GM19452 (cell line): ENCODE measurements around the gene ATP13A2.
A peak's percentile ranks its signal among the peaks of the same experiment; 100 is the strongest.
"Not testable (repeated sequence)": the region's sequence is repeated elsewhere in the genome, so short reads cannot be mapped to it uniquely, and the experiment has no call there.

ENCODE experiments used
- ATAC-seq: cut with Tn5 transposase; IDR thresholded peaks from one replicate; pipeline ENCODE4 v1.9.1; 2021; ENCODE audit not compliant: unreplicated experiment

Gene ATP13A2

DNA sequence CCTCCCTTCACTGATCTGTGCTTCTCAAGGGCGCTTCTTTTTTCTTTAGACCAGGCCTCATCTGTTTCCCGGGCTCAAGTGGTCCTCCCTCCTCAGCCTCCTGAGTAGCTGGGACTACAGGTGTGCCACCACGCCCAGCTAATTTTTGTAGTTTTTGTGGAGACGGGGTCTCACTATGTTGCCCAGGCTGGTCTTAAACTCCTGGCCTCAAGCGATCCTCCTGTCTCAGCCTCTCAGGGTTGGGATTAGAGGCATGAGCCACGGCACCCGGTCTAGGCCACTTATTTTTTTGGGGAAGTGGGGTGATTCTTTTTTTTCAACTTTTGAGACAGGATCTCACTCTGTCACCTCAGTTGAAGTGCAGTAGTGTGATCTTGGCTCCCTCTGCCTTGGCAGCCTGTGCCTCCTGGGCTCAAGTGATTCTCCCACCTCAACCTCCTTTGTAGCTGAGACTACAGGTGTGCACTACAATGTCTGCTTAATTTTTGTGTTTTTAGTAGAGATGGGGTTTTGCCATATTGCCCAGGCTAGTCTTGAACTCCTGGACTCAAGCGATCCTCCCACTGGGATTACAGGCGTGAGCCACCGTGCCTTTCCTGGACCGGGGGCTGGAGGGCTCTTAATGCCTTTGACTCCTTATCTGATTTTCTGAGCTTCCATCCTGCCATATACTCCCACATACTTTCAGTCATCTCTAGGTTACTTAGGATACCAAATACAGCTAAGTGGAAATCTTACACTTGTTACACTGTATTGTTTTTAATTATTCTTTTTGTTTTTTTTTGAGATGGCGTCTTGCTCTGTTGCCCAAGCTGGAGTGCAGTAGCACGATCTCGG, 50.2 kb downstream of the ATP13A2 start:
- ATAC-seq: no peak

DNA sequence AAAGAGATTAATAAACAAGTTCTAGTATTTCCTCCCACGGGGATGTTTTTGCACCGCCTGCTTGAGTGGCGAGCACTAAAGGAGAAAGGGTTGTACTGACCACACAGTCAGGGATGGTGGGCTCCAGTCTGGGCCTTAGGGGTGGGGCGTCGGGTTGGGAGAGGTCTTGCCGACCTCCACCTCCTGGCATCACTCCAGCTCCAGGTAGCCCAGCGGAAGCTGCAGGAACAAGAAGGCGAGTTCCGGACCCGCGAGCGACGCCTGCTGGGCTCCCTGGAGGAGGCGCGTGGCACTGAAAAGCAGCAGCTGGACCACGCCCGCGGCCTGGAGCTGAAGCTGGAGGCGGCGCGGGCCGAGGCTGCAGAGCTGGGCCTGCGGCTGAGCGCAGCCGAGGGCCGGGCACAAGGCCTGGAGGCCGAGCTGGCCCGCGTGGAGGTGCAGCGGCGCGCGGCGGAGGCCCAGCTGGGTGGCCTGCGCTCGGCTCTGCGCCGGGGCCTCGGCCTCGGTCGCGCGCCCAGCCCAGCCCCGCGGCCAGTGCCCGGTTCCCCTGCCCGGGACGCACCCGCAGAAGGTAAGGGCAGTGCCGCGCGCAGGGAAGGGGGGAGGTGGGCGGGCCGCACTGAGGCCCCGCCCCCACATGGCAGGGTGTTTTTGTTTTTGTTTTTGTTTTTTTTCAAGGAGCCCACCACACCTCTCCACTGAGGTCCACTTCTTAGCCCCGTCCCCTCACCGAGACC, 51.0 kb downstream of the ATP13A2 start:
- peak; percentile 66 for ATAC-seq

DNA sequence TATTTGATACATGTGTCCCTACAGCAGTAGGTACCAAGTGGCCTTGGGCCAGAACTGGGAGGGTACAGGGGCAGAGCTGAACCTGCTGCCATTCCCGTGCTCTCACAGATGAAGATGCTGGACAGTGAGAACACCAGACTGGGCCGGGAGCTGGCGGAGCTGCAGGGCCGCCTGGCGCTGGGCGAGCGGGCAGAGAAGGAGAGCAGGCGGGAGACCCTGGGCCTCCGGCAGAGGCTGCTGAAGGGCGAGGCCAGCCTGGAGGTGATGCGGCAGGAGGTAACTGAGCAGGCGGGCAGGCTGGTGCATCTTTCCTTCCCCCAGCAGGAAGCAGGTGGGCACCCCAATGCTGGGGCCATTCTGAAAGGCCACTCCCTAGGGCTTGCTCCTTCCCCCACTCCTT, 53.3 kb downstream of the ATP13A2 start:
- ATAC-seq: no peak

DNA sequence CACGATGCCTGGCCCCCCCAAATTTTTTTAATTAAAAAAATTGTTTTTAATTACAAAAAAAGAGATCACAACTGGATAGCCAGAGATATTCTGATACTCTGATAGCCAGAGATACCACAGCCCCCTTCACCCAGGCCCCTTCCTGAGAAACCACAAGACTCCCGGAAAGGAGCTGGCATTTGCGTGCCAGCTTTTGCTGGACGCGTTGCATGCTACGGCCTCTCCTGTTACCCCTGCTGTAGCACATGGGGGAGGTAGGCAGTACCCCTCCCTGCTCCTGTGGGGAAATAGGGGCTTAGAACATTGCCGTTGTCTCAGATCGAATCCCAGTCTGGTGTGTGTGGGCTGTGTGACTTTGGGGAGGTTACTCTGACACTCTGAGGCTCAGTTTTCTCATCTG, 54.0 kb downstream of the ATP13A2 start:
- no peak for ATAC-seq

DNA sequence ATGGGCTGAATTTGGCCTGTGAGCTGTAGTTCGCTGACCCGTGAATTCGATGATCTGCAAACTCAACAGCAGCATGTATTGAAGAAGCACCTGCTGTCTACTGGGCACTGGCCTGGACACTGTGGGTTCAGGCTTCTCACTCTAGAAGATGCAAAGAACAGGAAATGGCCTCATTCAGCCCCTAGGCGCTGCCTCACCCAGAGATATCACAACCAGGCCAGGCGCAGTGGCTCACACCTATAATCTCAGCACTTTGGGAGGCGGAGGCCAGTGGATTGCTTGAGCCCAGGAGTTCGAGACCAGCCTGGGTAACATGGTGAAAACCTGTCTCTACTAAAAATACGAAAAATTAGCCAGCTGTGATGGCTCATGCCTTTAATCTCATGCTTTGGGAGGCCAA, 55.0 kb downstream of the ATP13A2 start:
- no peak for ATAC-seq

DNA sequence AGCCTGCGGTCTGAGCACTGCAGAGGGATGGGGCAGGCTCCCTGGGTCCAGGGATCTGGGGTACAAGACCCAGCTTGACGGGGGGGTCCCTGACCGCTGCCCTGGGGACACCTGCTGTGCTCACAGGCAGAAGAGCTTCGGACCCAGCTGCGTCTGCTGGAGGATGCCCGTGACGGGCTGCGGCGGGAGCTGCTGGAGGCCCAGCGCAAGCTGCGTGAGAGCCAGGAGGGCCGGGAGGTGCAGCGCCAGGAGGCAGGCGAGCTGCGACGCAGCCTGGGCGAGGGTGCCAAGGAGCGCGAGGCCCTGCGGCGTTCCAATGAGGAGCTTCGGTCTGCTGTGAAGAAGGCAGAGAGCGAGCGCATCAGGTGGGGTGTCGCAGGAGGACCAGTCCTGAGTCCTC, 56.5 kb downstream of the ATP13A2 start:
- no peak for ATAC-seq

GRCh38 chr1:16954579-16954978, 57.1 kb downstream of the ATP13A2 start:
- no peak for ATAC-seq

- ATAC-seq: not testable (repeated sequence)
These were observed 59.4 kb downstream of the ATP13A2 start for GRCh38 chr1:16952376-16952775.

GRCh38 chr1:16949026-16949425, 62.7 kb downstream of the ATP13A2 start:
- not testable (repeated sequence) for ATAC-seq

- not testable (repeated sequence) for ATAC-seq
These were observed 63.3 kb downstream of the ATP13A2 start for GRCh38 chr1:16948282-16948891.

- no peak for ATAC-seq
These were observed 65.1 kb downstream of the ATP13A2 start for GRCh38 chr1:16946646-16947045.

GRCh38 chr1:16946185-16946584, 65.5 kb downstream of the ATP13A2 start:
- not testable (repeated sequence) for ATAC-seq

DNA sequence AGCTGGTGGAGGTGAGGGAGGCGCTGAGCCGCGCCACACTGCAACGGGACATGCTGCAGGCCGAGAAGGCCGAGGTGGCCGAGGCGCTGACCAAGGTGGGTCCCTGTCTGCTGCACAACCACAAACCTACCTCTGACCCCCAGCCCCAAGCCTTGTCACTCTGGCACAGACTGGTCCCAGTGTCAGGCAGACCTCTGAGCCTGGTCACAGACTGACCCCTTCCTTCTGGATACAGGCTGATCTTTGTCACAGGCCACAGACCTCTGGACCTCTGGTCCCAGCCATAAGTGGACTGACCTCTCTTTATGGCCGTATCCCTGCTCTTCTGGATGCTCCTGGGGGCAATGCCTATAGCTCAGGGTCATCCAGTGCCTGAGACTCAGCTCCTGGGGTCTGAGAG, 66.2 kb downstream of the ATP13A2 start:
- not testable (repeated sequence) for ATAC-seq

DNA sequence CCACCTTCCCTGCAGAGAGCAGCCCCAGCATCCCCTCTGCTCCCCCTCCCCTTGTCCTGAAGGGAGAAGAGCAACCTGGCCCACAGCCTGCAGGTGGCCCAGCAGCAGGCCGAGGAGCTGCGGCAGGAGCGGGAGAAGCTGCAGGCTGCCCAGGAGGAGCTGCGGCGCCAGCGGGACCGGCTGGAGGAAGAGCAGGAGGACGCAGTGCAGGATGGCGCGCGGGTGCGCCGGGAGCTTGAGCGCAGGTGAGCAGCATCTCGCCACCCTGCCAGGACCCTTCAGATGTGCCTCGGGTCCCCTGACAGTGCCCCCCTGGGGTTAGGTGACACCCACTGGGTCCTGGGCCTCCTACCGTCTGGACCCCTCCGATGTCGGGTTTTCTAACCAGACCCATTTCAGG, 67.7 kb downstream of the ATP13A2 start:
- no peak for ATAC-seq

DNA sequence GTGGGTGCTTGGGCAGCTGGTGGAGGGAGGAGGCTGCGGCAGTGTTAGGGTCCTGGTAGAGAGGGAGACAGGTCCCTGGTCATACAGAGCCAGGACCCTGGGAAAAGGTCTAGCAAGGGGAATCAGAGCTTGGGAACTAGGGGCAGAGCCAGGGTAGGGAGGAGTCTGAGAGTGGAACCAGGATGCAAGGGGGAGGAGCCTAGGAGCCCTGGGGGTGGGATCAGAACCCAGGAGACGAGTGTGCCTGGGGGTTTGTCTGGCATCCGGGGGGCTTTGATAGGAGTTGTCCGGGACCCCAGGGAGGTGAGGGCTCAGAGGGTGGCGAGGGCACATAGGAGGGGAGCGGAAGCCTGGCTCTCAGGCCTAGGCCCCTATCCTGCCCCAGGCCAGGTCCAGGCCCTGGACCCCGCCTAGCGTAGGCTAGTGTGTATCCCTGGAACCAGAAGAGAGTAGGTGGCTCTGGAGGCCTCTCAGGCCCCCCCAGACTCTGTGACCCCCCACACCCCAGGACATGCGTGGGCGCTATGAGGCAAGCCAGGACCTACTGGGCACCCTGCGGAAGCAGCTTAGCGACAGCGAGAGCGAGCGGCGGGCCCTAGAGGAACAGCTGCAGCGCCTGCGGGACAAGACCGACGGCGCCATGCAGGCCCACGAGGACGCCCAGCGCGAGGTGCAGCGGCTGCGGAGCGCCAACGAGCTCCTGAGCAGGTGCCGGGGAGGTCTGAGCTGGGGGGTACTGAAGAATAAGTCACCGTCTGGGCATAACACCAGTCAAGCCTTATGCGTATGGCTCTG, 72.1 kb downstream of the ATP13A2 start:
- not testable (repeated sequence) for ATAC-seq

- ATAC-seq: no peak
These were observed 73.1 kb downstream of the ATP13A2 start for GRCh38 chr1:16938351-16939321.

GRCh38 chr1:16936580-16936979, 75.1 kb downstream of the ATP13A2 start:
- ATAC-seq: not testable (repeated sequence)
